HEK293T (cell line): ENCODE measurements around the gene PTN.

ENCODE experiments used
- CTCF ChIA-PET: fragments of 350-600 bp; formaldehyde crosslinking; extraction: SDS; loops from one replicate; lab custom pipeline; 2021; ENCODE audit warnings: antibody characterized with exemption, inconsistent platforms; lab: Yijun Ruan, JAX
- POLR2A ChIA-PET: fragments of 350-600 bp; formaldehyde crosslinking; extraction: SDS; loops from one replicate; lab custom pipeline; 2020; ENCODE audit warnings: antibody characterized with exemption, inconsistent platforms; lab: Yijun Ruan, JAX
- DNase-seq: peaks from one replicate; pipeline ENCODE4 v3.0.0; 2012; ENCODE audit warnings: mixed read lengths; ENCODE audit errors: extremely low spot score
- ARNT ChIP-seq: fragments of 450-650 bp; IDR thresholded peaks from 2 replicates; pipeline ENCODE4 v1.6.1; 2017; ENCODE audit warnings: mild to moderate bottlenecking
- BHLHE40 ChIP-seq: fragments of 450-650 bp; IDR thresholded peaks from 2 replicates; pipeline ENCODE4 v1.6.1; 2016; ENCODE audit warnings: mild to moderate bottlenecking, moderate library complexity, borderline replicate concordance
- CTBP1 ChIP-seq: fragments of 450-650 bp; IDR thresholded peaks from 2 replicates; pipeline ENCODE4 v1.6.1; 2016; ENCODE audit warnings: borderline replicate concordance
- ELF4 ChIP-seq: fragments of 450-650 bp; IDR thresholded peaks from 2 replicates; pipeline ENCODE4 v1.6.1; 2017; ENCODE audit warnings: antibody characterized with exemption
- FOXA1 ChIP-seq: fragments of 450-650 bp; IDR thresholded peaks from 2 replicates; pipeline ENCODE4 v1.6.1; 2016; ENCODE audit warnings: mild to moderate bottlenecking
- FOXK2 ChIP-seq: fragments of 450-650 bp; IDR thresholded peaks from 2 replicates; pipeline ENCODE4 v1.6.1; 2016; ENCODE audit warnings: mild to moderate bottlenecking
- FOXM1 ChIP-seq: fragments of 450-650 bp; IDR thresholded peaks from 2 replicates; pipeline ENCODE4 v1.6.1; 2017; ENCODE audit warnings: mild to moderate bottlenecking, borderline replicate concordance
- HDGF ChIP-seq: fragments of 450-650 bp; IDR thresholded peaks from 2 replicates; pipeline ENCODE4 v1.6.1; 2017; ENCODE audit warnings: antibody characterized with exemption, borderline replicate concordance
- L3MBTL2 ChIP-seq: fragments of 450-650 bp; conservative IDR thresholded peaks from 2 replicates; pipeline ENCODE4 v1.6.1; 2016; ENCODE audit warnings: mild to moderate bottlenecking
- LEF1 ChIP-seq: fragments of 450-650 bp; IDR thresholded peaks from 2 replicates; pipeline ENCODE4 v1.6.1; 2017; ENCODE audit warnings: mild to moderate bottlenecking, borderline replicate concordance
- NFRKB ChIP-seq: fragments of 450-650 bp; IDR thresholded peaks from 2 replicates; pipeline ENCODE4 v1.6.1; 2016; ENCODE audit warnings: mild to moderate bottlenecking, moderate library complexity
- PKNOX1 ChIP-seq: fragments of 450-650 bp; IDR thresholded peaks from 2 replicates; pipeline ENCODE4 v1.6.1; 2016
- SP1 ChIP-seq: fragments of 450-650 bp; IDR thresholded peaks from 2 replicates; pipeline ENCODE4 v1.6.1; 2017
- SUZ12 ChIP-seq: fragments of 450-650 bp; IDR thresholded peaks from 2 replicates; pipeline ENCODE4 v1.6.1; 2016; ENCODE audit warnings: mild to moderate bottlenecking
- TARDBP ChIP-seq: fragments of 450-650 bp; IDR thresholded peaks from 2 replicates; pipeline ENCODE4 v1.6.1; 2016
- ZNF384 ChIP-seq: fragments of 450-650 bp; IDR thresholded peaks from 2 replicates; pipeline ENCODE4 v1.6.1; 2016

PTN gene

GRCh38 chr7:137304624-137305235 lies 38.8 kb downstream of the PTN start:
- CTCF ChIA-PET = no interaction called here
- POLR2A ChIA-PET = no interaction called here
- DNase-seq = no peak
- TF ChIP-seq FOXK2 (no peak), LEF1 (no peak), FOXA1 (no peak), CTBP1 (no peak), SUZ12 (no peak), ELF4 (no peak), PKNOX1 (no peak), FOXM1 (no peak), SP1 (no peak), BHLHE40 (no peak), L3MBTL2 (no peak), NFRKB (no peak), TARDBP (no peak)

- POLR2A ChIA-PET = no interaction called here
- DNase-seq = no peak
- CTCF ChIA-PET = interaction anchor here (0.5 kb wide), 1 partner anchor 146 kb away, joined by 3 read pairs; no protein-coding TSS in a partner anchor
- TF ChIP-seq L3MBTL2 = no peak
These were observed 39.4 kb downstream of the PTN start for GRCh38 chr7:137304165-137304564.

GRCh38 chr7:137302081-137302480 lies 41.5 kb downstream of the PTN start:
- no peak for TF ChIP-seq ZNF384
- no peak for TF ChIP-seq FOXM1
- no peak for TF ChIP-seq CTBP1
- TF ChIP-seq SUZ12 = no peak
- no peak for TF ChIP-seq SP1
- TF ChIP-seq HDGF = no peak
- no peak for TF ChIP-seq FOXK2
- TF ChIP-seq FOXA1 = no peak
- TF ChIP-seq L3MBTL2 = no peak
- TF ChIP-seq ARNT = no peak
- TF ChIP-seq LEF1 = no peak
- TF ChIP-seq PKNOX1 = no peak
- no peak for TF ChIP-seq ELF4
- TF ChIP-seq TARDBP = no peak
- no peak for TF ChIP-seq NFRKB
- no peak for TF ChIP-seq BHLHE40
- POLR2A ChIA-PET = no interaction called here
- no peak for DNase-seq
- CTCF ChIA-PET = no interaction called here

GRCh38 chr7:137298464-137298794 lies 45.1 kb downstream of the PTN start:
- ChIA-PET CTCF (no interaction called here), POLR2A (no interaction called here)
- no peak for DNase-seq
- TF ChIP-seq SP1 (no peak), ZNF384 (no peak), BHLHE40 (no peak), NFRKB (no peak), ARNT (no peak), L3MBTL2 (no peak), FOXM1 (no peak), PKNOX1 (no peak), HDGF (no peak), ELF4 (no peak), FOXK2 (no peak), SUZ12 (no peak), CTBP1 (no peak), FOXA1 (no peak), LEF1 (no peak), TARDBP (no peak)

- DNase-seq = no peak
- no peak for TF ChIP-seq ZNF384
- TF ChIP-seq ELF4 = no peak
- no peak for TF ChIP-seq FOXK2
- no peak for TF ChIP-seq ARNT
- TF ChIP-seq BHLHE40 = no peak
- TF ChIP-seq LEF1 = no peak
- no peak for TF ChIP-seq SP1
- TF ChIP-seq HDGF = no peak
- TF ChIP-seq PKNOX1 = no peak
- no peak for TF ChIP-seq FOXA1
- TF ChIP-seq SUZ12 = no peak
- TF ChIP-seq TARDBP = no peak
- TF ChIP-seq CTBP1 = no peak
- no peak for TF ChIP-seq FOXM1
- TF ChIP-seq L3MBTL2 = no peak
- TF ChIP-seq NFRKB = no peak
- CTCF ChIA-PET = no interaction called here
- POLR2A ChIA-PET = no interaction called here
These were observed 45.7 kb downstream of the PTN start for GRCh38 chr7:137297551-137298463.
